GM12878 (cell line): ENCODE data around the gene FANCL. TPM values are rescaled to one million over a fixed set of nuclear protein-coding genes. Genes with fewer than 3 reads are reported as not detected.

ENCODE experiments used
- ASH2L ChIP-seq: fragments of 300-600, 200-600 bp; sonication (generic); IDR thresholded peaks from 2 replicates; pipeline ENCODE4 v1.6.1; 2017; ENCODE audit warnings: low read depth, mild to moderate bottlenecking, borderline replicate concordance
- BHLHE40 ChIP-seq, 2 experiments: fragments of 450-650 bp in 1 of 2; IDR thresholded peaks; 2 replicates each; pipeline ENCODE4 v1.6.1; 2011 to 2017; ENCODE audit warnings: low read depth in 2 of 2, borderline replicate concordance in 1 of 2, improper control_type of control experiment in 1 of 2, low read length in 1 of 2, mild to moderate bottlenecking in 1 of 2
- CBX3 ChIP-seq: fragments of 200-600 bp; sonication (generic); IDR thresholded peaks from 2 replicates; pipeline ENCODE4 v1.6.1; 2016; ENCODE audit warnings: low read depth, borderline replicate concordance
- CHD2 ChIP-seq: IDR thresholded peaks from 2 replicates; pipeline ENCODE4 v1.6.1; 2011; ENCODE audit warnings: low read depth, low read length, improper control_type of control experiment, borderline replicate concordance
- CREB1 ChIP-seq: IDR thresholded peaks from 2 replicates; pipeline ENCODE4 v1.6.1; 2012; ENCODE audit warnings: low read depth, mild to moderate bottlenecking, inconsistent platforms
- CREM ChIP-seq: IDR thresholded peaks from 2 replicates; pipeline ENCODE4 v1.6.1; 2014; ENCODE audit warnings: antibody characterized with exemption, low read depth
- FOXM1 ChIP-seq: IDR thresholded peaks from 2 replicates; pipeline ENCODE4 v1.6.1; 2012; ENCODE audit warnings: low read depth, mild to moderate bottlenecking, inconsistent platforms, low read length, moderate library complexity
- IKZF2 ChIP-seq, 2 experiments: fragments of 450-650 bp; IDR thresholded peaks; 2 replicates each; pipeline ENCODE4 v1.6.1; 2017; ENCODE audit warnings: mild to moderate bottlenecking in 2 of 2, moderate library complexity in 2 of 2
- KLF5 ChIP-seq: fragments of 450-650 bp; IDR thresholded peaks from 2 replicates; pipeline ENCODE4 v1.6.1; 2014; ENCODE audit warnings: mild to moderate bottlenecking; ENCODE audit not compliant: partially characterized antibody
- LARP7 ChIP-seq: fragments of 450-650 bp; IDR thresholded peaks from 2 replicates; pipeline ENCODE4 v1.6.1; 2017; ENCODE audit warnings: mild to moderate bottlenecking
- MTA3 ChIP-seq: IDR thresholded peaks from 2 replicates; pipeline ENCODE4 v1.6.1; 2012; ENCODE audit warnings: low read length, inconsistent platforms, borderline replicate concordance
- NBN ChIP-seq: fragments of 450-650 bp; IDR thresholded peaks from 2 replicates; pipeline ENCODE4 v1.6.1; 2016
- NFYA ChIP-seq: IDR thresholded peaks from 2 replicates; pipeline ENCODE4 v1.6.1; 2011; ENCODE audit warnings: low read depth, mild to moderate bottlenecking, low read length, improper control_type of control experiment, borderline replicate concordance
- PAX8 ChIP-seq: fragments of 450-650 bp; IDR thresholded peaks from 2 replicates; pipeline ENCODE4 v1.6.1; 2017; ENCODE audit warnings: mild to moderate bottlenecking, moderate library complexity
- RBBP5 ChIP-seq: fragments of 200-600 bp; sonication (generic); conservative IDR thresholded peaks from 2 replicates; pipeline ENCODE4 v1.6.1; 2016
- RELA ChIP-seq: fragments of 450-650 bp; IDR thresholded peaks from 2 replicates; pipeline ENCODE4 v1.8.0; 2014; ENCODE audit warnings: borderline replicate concordance; ENCODE audit not compliant: partially characterized antibody
- SMARCA5 ChIP-seq: fragments of 450-650 bp; IDR thresholded peaks from 2 replicates; pipeline ENCODE4 v1.6.1; 2017; ENCODE audit warnings: mild to moderate bottlenecking
- SP1 ChIP-seq: IDR thresholded peaks from one replicate; pipeline ENCODE4 v1.6.1; 2011; ENCODE audit warnings: low read depth, low read length
- STAT1 ChIP-seq: fragments of 450-650 bp; conservative IDR thresholded peaks from 2 replicates; pipeline ENCODE4 v1.6.1; 2014; ENCODE audit warnings: antibody characterized with exemption, mild to moderate bottlenecking
- STAT3 ChIP-seq: IDR thresholded peaks from 2 replicates; pipeline ENCODE4 v1.6.1; 2011; ENCODE audit warnings: low read depth, low read length, improper control_type of control experiment
- SUZ12 ChIP-seq: fragments of 200-600 bp; sonication (generic); IDR thresholded peaks from one replicate; pipeline ENCODE4 v1.6.1; 2018; ENCODE audit warnings: antibody characterized with exemption, mild to moderate bottlenecking; ENCODE audit not compliant: unreplicated experiment
- YY1 ChIP-seq: IDR thresholded peaks from 2 replicates; pipeline ENCODE4 v1.6.1; 2011; ENCODE audit warnings: low read depth, mild to moderate bottlenecking, low read length
- ZNF207 ChIP-seq: fragments of 450-650 bp; IDR thresholded peaks from 2 replicates; pipeline ENCODE4 v1.6.1; 2014; ENCODE audit warnings: antibody characterized with exemption, mild to moderate bottlenecking, borderline replicate concordance
- polyA plus RNA-seq, 11 experiments: library from polyadenylated mRNA; depleted of rRNA in 4 of 11; unstranded in 6 of 11; stranded (reverse) in 5 of 11; fragments of >200 nt; fragmentation: Nextera tagmentation in 4 of 11; fragmentation: Illumina TruSeq in 1 of 11; extraction: Ambion mirVana in 4 of 11; extraction: Trizol in 1 of 11; gene quantifications; 1 replicate in 1 of 11; 2 replicates in 10 of 11; pipeline versions ENCODE4 v1.2.1 to v1.2.3, GENCODE V29; 2011 to 2016; ENCODE audit warnings: inconsistent platforms in 2 of 11, missing spikeins in 2 of 11, low read depth in 1 of 11
- total RNA-seq, 4 experiments: library from RNA; depleted of rRNA in 3 of 4; stranded (reverse); fragments of >200 nt in 3 of 4; fragmentation: Illumina TruSeq in 1 of 4; extraction: Trizol in 1 of 4; gene quantifications; 2 replicates each; pipeline versions ENCODE4 v1.2.1 to v1.2.3, GENCODE V29; 2013 to 2021
- TF ChIP-seq, protein P1 (sequence below): fragments of 450-650 bp; IDR thresholded peaks from 2 replicates; pipeline ENCODE4 v1.6.1; 2018; ENCODE audit warnings: borderline replicate concordance, mild to moderate bottlenecking; ENCODE audit not compliant: partially characterized antibody
- TF ChIP-seq, protein P2 (sequence below): IDR thresholded peaks from 2 replicates; pipeline ENCODE4 v1.6.1; 2011; ENCODE audit warnings: low read depth, low read length, improper control_type of control experiment, borderline replicate concordance
- TF ChIP-seq, protein P3 (sequence below): fragments of 150-350 bp; IDR thresholded peaks from 2 replicates; pipeline ENCODE4 v1.6.1; 2016; ENCODE audit warnings: low read depth, low read length

The FANCL gene
- total and polyA plus RNA-seq, 10 of the 15 experiments (the other 5 are each of a cell fraction or from before 2014, with no cell fraction given), result 30.8 to 90.5 (median 52.3) TPM

DNA sequence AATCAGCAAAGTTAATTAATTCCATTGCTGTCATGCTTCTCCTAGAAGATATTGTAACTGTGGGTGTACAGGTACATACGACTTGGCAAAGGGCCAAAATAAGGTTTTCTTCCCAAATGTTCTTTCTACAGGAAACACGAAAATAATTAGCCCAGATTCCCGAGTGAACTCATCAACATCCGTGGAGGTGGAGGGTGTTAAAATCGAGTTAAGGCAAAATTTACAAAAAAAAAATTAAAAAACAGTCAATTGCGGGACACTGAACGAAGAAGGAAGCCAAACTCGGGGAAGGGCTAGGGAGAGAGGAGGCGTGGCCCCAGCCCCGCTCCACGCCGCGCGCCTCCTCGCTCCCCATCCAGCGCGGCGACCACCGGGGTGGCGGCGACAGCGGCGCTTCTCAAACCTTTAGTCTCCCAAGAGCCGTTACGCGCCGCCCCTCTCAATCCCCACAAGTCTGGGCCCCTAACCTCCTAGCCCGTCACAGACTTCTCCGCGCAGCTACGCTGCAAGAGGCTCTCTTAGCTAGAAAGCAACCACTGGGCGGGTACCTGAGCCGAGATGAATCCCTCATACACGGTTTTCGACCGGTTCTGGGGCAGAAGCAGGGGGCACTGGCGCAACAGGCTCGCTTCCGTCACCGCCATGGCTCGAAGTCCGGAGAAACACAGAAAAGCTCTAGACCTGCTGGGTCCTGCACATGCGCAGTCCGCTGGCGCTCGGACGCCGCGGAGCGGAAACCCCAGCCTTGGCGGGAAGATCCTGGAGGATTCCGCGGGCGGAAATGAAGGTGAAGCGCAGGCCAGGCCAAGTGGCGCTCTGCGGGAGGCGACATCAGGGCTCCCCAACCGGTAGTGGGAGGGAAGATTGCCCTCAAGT, at the start of gene FANCL (continued):
- TF ChIP-seq PAX8 (no peak), SUZ12 (no peak), CREM (peak; percentile 42; the same call in 1 of the 2 replicates), LARP7 (peak; percentile 70; the same call in 1 of the 2 replicates), ASH2L (peak; percentile 85), NFYA (no peak), BHLHE40 (IDR thresholded peaks at IDR 0.05; ENCODE audit: borderline replicate concordance in 1 of 2, low read depth in 2 of 2, low read length in 1 of 2) (0 out of 4 replicates have a peak, but pooled peaks of 1 of the 2 experiments have one; percentile 23), NBN (peak; percentile 73; the same call in 1 of the 2 replicates), MTA3 (no peak), CBX3 (no peak), STAT1 (no peak), RELA (peak; percentile 58), IKZF2 (IDR thresholded peaks at IDR 0.05) (peak; percentile 94 to 95), RBBP5 (0 out of 2 replicates have a peak, but pooled peaks have one; percentile 53), KLF5 (no peak), ZNF207 (no peak), CHD2 (no peak), SP1 (no peak), YY1 (peak; percentile 90), SMARCA5 (no peak), FOXM1 (no peak), STAT3 (no peak), CREB1 (no peak)
- TF ChIP-seq, protein P1, sequence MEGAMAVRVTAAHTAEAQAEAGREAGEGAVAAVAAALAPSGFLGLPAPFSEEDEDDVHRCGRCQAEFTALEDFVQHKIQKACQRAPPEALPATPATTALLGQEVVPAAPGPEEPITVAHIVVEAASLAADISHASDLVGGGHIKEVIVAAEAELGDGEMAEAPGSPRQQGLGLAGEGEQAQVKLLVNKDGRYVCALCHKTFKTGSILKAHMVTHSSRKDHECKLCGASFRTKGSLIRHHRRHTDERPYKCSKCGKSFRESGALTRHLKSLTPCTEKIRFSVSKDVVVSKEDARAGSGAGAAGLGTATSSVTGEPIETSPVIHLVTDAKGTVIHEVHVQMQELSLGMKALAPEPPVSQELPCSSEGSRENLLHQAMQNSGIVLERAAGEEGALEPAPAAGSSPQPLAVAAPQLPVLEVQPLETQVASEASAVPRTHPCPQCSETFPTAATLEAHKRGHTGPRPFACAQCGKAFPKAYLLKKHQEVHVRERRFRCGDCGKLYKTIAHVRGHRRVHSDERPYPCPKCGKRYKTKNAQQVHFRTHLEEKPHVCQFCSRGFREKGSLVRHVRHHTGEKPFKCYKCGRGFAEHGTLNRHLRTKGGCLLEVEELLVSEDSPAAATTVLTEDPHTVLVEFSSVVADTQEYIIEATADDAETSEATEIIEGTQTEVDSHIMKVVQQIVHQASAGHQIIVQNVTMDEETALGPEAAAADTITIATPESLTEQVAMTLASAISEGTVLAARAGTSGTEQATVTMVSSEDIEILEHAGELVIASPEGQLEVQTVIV, result no peak
- TF ChIP-seq, protein P2, sequence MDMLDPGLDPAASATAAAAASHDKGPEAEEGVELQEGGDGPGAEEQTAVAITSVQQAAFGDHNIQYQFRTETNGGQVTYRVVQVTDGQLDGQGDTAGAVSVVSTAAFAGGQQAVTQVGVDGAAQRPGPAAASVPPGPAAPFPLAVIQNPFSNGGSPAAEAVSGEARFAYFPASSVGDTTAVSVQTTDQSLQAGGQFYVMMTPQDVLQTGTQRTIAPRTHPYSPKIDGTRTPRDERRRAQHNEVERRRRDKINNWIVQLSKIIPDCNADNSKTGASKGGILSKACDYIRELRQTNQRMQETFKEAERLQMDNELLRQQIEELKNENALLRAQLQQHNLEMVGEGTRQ, result no peak
- TF ChIP-seq, protein P3, sequence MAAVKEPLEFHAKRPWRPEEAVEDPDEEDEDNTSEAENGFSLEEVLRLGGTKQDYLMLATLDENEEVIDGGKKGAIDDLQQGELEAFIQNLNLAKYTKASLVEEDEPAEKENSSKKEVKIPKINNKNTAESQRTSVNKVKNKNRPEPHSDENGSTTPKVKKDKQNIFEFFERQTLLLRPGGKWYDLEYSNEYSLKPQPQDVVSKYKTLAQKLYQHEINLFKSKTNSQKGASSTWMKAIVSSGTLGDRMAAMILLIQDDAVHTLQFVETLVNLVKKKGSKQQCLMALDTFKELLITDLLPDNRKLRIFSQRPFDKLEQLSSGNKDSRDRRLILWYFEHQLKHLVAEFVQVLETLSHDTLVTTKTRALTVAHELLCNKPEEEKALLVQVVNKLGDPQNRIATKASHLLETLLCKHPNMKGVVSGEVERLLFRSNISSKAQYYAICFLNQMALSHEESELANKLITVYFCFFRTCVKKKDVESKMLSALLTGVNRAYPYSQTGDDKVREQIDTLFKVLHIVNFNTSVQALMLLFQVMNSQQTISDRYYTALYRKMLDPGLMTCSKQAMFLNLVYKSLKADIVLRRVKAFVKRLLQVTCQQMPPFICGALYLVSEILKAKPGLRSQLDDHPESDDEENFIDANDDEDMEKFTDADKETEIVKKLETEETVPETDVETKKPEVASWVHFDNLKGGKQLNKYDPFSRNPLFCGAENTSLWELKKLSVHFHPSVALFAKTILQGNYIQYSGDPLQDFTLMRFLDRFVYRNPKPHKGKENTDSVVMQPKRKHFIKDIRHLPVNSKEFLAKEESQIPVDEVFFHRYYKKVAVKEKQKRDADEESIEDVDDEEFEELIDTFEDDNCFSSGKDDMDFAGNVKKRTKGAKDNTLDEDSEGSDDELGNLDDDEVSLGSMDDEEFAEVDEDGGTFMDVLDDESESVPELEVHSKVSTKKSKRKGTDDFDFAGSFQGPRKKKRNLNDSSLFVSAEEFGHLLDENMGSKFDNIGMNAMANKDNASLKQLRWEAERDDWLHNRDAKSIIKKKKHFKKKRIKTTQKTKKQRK, result no peak
